Pancreas (tissue), 10 donors: Measurements from ENCODE around the gene CLTB. TPM values are rescaled to one million over a fixed set of nuclear protein-coding genes. Genes with fewer than 3 reads are reported as not detected.

Experiments used
- ATAC-seq, 4 donors: fragments of 200-7000 bp; cut with Tn5 transposase; one replicate each; pipeline versions ENCODE4 v1.8.0 to v1.9.1; 2020; ENCODE audit warnings: mild to moderate bottlenecking in 4 of 4, moderate library complexity in 4 of 4
- DNase-seq, 6 donors: peaks; one replicate each; pipeline ENCODE4 v3.0.0-alpha.2; 2020
- FAIRE-seq: peaks from 2 replicates; lab custom pipeline; 2012; peaks lifted over from hg19 to GRCh38; lab: Jason Lieb, UNC
- H3K27ac ChIP-seq, 4 donors: fragments of 200-600 bp; sonication (generic); 1 replicate in 3 of 4; 2 replicates in 1 of 4; pipeline versions ENCODE4 v1.5.0 to v1.8.0; 2020
- H3K27me3 ChIP-seq, 4 donors: fragments of 200-600 bp; one replicate each; pipeline ENCODE4 v1.8.0; 2021
- H3K36me3 ChIP-seq, 3 donors: fragments of 200-600 bp; sonication (generic) in 1 of 3; one replicate each; pipeline versions ENCODE4 v1.5.0 to v1.8.0; 2020 to 2021
- H3K4me1 ChIP-seq, 3 donors: fragments of 200-600 bp; one replicate each; pipeline ENCODE4 v1.8.0; 2021
- H3K4me3 ChIP-seq, 4 donors: fragments of 200-600 bp; sonication (generic) in 2 of 4; one replicate each; pipeline versions ENCODE4 v1.5.0 to v1.8.0; 2020 to 2021
- H3K9me3 ChIP-seq, 4 donors: fragments of 200-600 bp; one replicate each; pipeline ENCODE4 v1.8.0; 2021
- WGBS, 2 donors: extraction: QIAGEN DNeasy Blood & Tissue Kit; methylation state at CpG; one replicate each; pipeline ENCODE4 v1.1.7; 2013; 5-methylcytosine and 5-hydroxymethylcytosine counted together
- intact Hi-C, 3 donors: fragments of 100-400 bp; cut with DNase I; formaldehyde crosslinking; loops; one replicate each; pipeline versions ENCODE4 v1.11.1 to v1.14.2; 2022
- polyA plus RNA-seq, 2 donors: library from polyadenylated mRNA; stranded (reverse); fragments of 200-250 nt; gene quantifications; one replicate each; pipeline ENCODE4 v1.2.3, GENCODE V29; 2013
- total RNA-seq, 6 donors: library from RNA; stranded (reverse); fragmentation: NEBNext Ultra II Directional in 4 of 6; extraction: Animal tissue kit (Norgen Biotek cat#: 25700) in 4 of 6; gene quantifications; one replicate each; pipeline versions ENCODE4 v1.2.1 to v1.2.4, GENCODE V29; 2021 to 2023
- TF ChIP-seq, protein P1 (sequence below), 4 donors: fragments of 200-600 bp; sonication (generic) in 3 of 4; IDR thresholded peaks; one replicate each; pipeline versions ENCODE4 v1.5.0 to v1.8.0; 2021; ENCODE audit warnings: antibody characterized with exemption in 4 of 4
- donor health status: healthy with polysubstance abuse.
- donor health status: DM: no; HTN: no; CAD: no; lungs with moderate emphysema.
- donor health status: DM: no; HTN: no; CAD: no.
- donor health status: control.
- donor health status: control.
- donor health status: Bipolar disorder and iron deficiency.
- donor health status: DM: yes; HTN: yes; CAD: no.
- donor health status: DM: no; HTN: no; CAD: no.
- donor health status: DM: no; HTN: no; CAD: no.
- donor health status: DM: yes; HTN: yes; CAD: no.

CLTB gene
- total and polyA plus RNA-seq, 8 donors = 28.6 to 92.0 (median 35.5) TPM

GRCh38 chr5:176360894-176361436, 55.4 kb downstream of the CLTB start:
- ATAC-seq (peak; percentile 27 to 53 (median 42)), DNase-seq (peak in 1 of 6 donors; percentile 47), FAIRE-seq (no peak)
- WGBS, 2 donors = 1 to 2% methylated on average over 27 of the region's 27 CpGs
- no peaks in the 10 kb centered on the region for H3K27me3 ChIP-seq
- intact Hi-C loops = no loop called here
- peaks cover 0 to 7% (median 4%) of the 10 kb centered on the region in 3 donors for H3K4me1 ChIP-seq
- TF ChIP-seq, protein P1, sequence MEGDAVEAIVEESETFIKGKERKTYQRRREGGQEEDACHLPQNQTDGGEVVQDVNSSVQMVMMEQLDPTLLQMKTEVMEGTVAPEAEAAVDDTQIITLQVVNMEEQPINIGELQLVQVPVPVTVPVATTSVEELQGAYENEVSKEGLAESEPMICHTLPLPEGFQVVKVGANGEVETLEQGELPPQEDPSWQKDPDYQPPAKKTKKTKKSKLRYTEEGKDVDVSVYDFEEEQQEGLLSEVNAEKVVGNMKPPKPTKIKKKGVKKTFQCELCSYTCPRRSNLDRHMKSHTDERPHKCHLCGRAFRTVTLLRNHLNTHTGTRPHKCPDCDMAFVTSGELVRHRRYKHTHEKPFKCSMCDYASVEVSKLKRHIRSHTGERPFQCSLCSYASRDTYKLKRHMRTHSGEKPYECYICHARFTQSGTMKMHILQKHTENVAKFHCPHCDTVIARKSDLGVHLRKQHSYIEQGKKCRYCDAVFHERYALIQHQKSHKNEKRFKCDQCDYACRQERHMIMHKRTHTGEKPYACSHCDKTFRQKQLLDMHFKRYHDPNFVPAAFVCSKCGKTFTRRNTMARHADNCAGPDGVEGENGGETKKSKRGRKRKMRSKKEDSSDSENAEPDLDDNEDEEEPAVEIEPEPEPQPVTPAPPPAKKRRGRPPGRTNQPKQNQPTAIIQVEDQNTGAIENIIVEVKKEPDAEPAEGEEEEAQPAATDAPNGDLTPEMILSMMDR (IDR thresholded peaks at IDR 0.05) = no peak
- peak overlapping the region; percentile 51 to 81 (median 68) for H3K27ac ChIP-seq
- peak overlapping the region; percentile 67 to 97 (median 88) for H3K4me3 ChIP-seq
- H3K36me3 ChIP-seq = no peaks in the 10 kb centered on the region
- H3K9me3 ChIP-seq = no peaks in the 10 kb centered on the region

DNA sequence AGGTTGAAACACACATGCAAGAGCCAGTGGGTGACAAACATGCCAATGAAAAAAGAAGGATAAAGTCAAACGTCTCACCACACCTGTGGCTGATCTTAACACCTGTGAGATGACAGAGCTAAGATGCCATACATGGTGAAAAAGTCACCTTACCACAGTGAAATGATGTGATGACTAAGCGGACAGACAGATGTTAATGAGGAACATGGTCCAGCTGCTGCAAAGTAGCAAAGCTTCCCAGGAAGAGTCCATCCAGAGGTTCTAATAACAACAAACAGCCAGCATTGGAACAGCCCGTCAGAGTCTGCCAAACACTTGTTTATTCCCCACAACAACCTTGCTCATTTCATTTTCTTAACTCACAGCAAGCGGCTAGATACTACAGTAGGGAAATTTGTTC, 56.7 kb downstream of the CLTB start:
- H3K9me3 ChIP-seq = no peaks in the 10 kb centered on the region
- H3K4me3 ChIP-seq = peak overlapping the region in 1 of 4 donors; percentile 97
- peaks cover 0 to 4% (median 3%) of the 10 kb centered on the region in 3 donors for H3K4me1 ChIP-seq
- H3K27ac ChIP-seq = no peak overlapping the region
- FAIRE-seq (no peak), DNase-seq (no peak), ATAC-seq (no peak)
- no peaks in the 10 kb centered on the region for H3K27me3 ChIP-seq
- TF ChIP-seq, protein P1 (IDR thresholded peaks at IDR 0.05) = no peak
- WGBS, 2 donors = 58 to 61% methylated on average over 4 of the region's 4 CpGs
- no peaks in the 10 kb centered on the region for H3K36me3 ChIP-seq
- intact Hi-C loops = no loop called here

DNA sequence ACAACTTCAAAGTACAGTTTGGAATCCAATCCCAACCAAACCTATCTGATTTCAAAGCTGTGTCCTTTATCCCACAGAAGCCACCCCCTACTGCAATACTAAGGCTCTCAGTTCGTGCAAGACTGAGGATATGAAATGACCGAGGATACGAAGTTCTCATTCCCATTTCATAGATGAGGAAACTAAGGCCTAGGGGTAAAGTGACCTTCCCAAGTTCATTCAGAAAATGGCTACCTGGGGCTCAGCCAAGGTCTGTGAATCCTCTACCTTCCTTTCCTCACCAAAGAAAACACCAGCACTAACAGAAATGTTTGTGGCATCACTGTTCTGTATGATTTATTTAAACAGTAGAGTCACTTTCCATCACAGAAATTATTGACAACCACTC, 60.2 kb downstream of the CLTB start:
- no peaks in the 10 kb centered on the region for H3K9me3 ChIP-seq
- intact Hi-C loops = no loop called here
- H3K4me3 ChIP-seq = no peak overlapping the region
- 91 to 98% methylated on average over 3 of the region's 3 CpGs for WGBS, 2 donors
- H3K27ac ChIP-seq = no peak overlapping the region
- DNase-seq (no peak), FAIRE-seq (no peak), ATAC-seq (no peak)
- H3K36me3 ChIP-seq = peaks cover 0 to 30% (median 8%) of the 10 kb centered on the region in 3 donors
- peaks cover 0 to 4% (median 3%) of the 10 kb centered on the region in 3 donors for H3K4me1 ChIP-seq
- no peaks in the 10 kb centered on the region for H3K27me3 ChIP-seq
- TF ChIP-seq, protein P1 (IDR thresholded peaks at IDR 0.05) = no peak

- DNase-seq = no peak
- FAIRE-seq = no peak
- Histone ChIP-seq H3K4me1 (peaks cover 0 to 4% (median 2%) of the 10 kb centered on the region in 3 donors), H3K36me3 (peaks cover 0 to 32% (median 8%) of the 10 kb centered on the region in 3 donors), H3K27ac (no peak overlapping the region), H3K27me3 (no peaks in the 10 kb centered on the region), H3K4me3 (no peak overlapping the region), H3K9me3 (no peaks in the 10 kb centered on the region)
- intact Hi-C loops = no loop called here
- 92 to 93% methylated on average over 16 of the region's 16 CpGs for whole genome bisulfite sequencing, 2 donors
- TF ChIP-seq, protein P1 (IDR thresholded peaks at IDR 0.05) = peak in 1 of 4 donors; percentile 12
- ATAC-seq = no peak
Measured at GRCh38 chr5:176355400-176356178, 60.8 kb downstream of the CLTB start.

- no peak overlapping the region for H3K4me3 ChIP-seq
- H3K9me3 ChIP-seq = no peaks in the 10 kb centered on the region
- 92 to 95% methylated on average over 4 of the region's 4 CpGs for WGBS, 2 donors
- FAIRE-seq = no peak
- no peaks in the 10 kb centered on the region for H3K27me3 ChIP-seq
- intact Hi-C loops = no loop called here
- TF ChIP-seq, protein P1 (IDR thresholded peaks at IDR 0.05) = no peak
- no peak for DNase-seq
- ATAC-seq = no peak
- H3K36me3 ChIP-seq = peaks cover 0 to 32% (median 14%) of the 10 kb centered on the region in 3 donors
- no peak overlapping the region for H3K27ac ChIP-seq
- no peaks in the 10 kb centered on the region for H3K4me1 ChIP-seq
Measured at GRCh38 chr5:176353533-176353932, 62.8 kb downstream of the CLTB start.
